Measurements from ENCODE around the gene WRAP73.

The WRAP73 gene

DNA sequence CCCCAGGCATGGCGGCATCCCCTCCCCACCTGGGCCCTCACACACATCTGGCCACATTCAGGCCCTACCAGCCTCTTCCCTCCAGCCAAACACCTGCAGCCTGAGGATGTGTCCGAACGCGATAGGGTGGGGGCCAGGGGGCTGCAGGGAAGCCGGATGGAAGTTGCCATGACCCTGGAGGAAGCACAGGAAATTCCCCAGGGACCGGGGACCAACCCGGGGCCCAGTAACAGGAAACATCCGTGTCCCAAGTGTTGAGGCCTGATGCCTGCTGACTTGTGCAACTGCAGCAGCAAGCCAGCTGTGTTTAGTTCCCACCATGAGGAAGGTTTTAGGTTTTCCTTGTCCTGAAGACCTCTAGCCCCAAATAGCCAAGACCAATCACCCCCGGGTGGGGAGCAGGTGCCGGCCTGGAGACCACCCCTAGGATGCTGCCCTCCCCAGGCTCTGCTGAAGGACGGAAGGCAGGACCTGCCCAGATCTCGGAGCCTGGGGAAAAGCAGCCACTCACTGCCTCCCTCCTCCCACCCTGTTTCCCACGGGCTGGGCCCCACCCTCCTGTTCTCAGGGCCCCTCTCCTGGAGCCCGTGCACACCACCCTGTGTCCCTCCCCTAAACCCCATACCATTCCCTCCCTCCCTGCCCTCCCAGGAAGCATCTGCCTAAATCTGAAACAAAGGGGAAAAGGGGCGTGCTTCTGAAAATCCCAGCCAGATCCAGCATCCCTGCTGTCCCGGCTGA, 68.4 kb downstream of the WRAP73 start:
- TF ChIP-seq, protein P1, sequence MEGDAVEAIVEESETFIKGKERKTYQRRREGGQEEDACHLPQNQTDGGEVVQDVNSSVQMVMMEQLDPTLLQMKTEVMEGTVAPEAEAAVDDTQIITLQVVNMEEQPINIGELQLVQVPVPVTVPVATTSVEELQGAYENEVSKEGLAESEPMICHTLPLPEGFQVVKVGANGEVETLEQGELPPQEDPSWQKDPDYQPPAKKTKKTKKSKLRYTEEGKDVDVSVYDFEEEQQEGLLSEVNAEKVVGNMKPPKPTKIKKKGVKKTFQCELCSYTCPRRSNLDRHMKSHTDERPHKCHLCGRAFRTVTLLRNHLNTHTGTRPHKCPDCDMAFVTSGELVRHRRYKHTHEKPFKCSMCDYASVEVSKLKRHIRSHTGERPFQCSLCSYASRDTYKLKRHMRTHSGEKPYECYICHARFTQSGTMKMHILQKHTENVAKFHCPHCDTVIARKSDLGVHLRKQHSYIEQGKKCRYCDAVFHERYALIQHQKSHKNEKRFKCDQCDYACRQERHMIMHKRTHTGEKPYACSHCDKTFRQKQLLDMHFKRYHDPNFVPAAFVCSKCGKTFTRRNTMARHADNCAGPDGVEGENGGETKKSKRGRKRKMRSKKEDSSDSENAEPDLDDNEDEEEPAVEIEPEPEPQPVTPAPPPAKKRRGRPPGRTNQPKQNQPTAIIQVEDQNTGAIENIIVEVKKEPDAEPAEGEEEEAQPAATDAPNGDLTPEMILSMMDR (IDR thresholded peaks at IDR 0.05; ENCODE audit: low read depth, low read length) = no peak

More for the DNA sequence above, 68.4 kb downstream of the WRAP73 start:
- no peak overlapping the region for H3K4me3 ChIP-seq (ENCODE audit: low read depth, low read length)

Data from WI38 (cell line).